ENCODE measurements around the gene ARHGEF18. TPM values are rescaled to one million over a fixed set of nuclear protein-coding genes. Genes with fewer than 3 reads are reported as not detected.

Gene ARHGEF18
- total RNA-seq, 4 donors from 2014 or later, result 24.2 to 43.5 (median 31.2) TPM

DNA sequence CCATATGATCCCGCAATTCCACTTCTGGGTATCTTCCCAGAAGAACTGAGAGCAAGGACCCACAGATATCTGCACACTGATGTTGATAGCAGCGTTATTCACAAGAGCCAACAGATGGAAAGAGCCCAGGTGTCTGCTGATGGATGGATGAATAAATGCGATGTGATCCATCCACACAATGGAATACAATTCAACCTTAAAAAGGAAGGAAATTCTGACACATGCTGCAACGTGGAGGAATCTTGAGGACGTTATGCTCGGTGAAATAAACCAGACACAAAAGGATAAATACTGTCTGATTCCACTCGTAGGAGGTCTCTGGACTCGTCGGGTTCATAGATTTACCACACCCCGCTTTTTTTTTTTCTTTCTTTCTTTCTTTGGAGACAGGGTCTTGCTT, 21.8 kb downstream of the ARHGEF18 start:
- TF ChIP-seq EP300 (IDR thresholded peaks at IDR 0.05) (no peak), POLR2A (IDR thresholded peaks at IDR 0.05) (no peak), POLR2AphosphoS5 (IDR thresholded peaks at IDR 0.05) (no peak)
- TF ChIP-seq, protein P1, sequence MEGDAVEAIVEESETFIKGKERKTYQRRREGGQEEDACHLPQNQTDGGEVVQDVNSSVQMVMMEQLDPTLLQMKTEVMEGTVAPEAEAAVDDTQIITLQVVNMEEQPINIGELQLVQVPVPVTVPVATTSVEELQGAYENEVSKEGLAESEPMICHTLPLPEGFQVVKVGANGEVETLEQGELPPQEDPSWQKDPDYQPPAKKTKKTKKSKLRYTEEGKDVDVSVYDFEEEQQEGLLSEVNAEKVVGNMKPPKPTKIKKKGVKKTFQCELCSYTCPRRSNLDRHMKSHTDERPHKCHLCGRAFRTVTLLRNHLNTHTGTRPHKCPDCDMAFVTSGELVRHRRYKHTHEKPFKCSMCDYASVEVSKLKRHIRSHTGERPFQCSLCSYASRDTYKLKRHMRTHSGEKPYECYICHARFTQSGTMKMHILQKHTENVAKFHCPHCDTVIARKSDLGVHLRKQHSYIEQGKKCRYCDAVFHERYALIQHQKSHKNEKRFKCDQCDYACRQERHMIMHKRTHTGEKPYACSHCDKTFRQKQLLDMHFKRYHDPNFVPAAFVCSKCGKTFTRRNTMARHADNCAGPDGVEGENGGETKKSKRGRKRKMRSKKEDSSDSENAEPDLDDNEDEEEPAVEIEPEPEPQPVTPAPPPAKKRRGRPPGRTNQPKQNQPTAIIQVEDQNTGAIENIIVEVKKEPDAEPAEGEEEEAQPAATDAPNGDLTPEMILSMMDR (IDR thresholded peaks at IDR 0.05), result no peak
- no peak for DNase-seq (ENCODE audit: low spot score in 2 of 2)
- WGBS, result 73% methylated on average over 10 of the region's 10 CpGs
- no peaks in the 10 kb centered on the region for H3K36me3 ChIP-seq
- no peaks in the 10 kb centered on the region for H3K9me3 ChIP-seq
- H3K4me1 ChIP-seq, result no peaks in the 10 kb centered on the region
- no peaks in the 10 kb centered on the region for H3K27me3 ChIP-seq
- H3K4me3 ChIP-seq, result no peak overlapping the region
- no peak overlapping the region for H3K27ac ChIP-seq

DNA sequence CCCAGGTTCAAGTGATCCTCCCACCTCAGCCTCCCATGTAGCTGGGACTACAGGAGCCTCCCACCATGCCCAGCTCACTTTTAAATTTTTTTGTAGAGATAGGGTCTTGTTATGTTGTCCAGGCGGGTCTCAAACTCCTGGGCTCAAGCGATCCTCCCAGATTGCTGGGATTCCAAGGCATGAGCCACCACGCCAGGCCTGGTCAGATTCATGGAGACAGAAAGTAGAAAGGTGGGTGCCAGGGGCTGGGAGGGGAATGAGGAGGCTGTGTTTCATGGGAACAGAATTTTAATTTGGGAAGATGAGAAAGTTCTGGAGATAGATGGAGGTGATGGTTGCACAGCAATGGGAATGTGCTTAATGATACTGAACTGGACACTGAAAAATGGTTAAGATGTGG, 22.3 kb downstream of the ARHGEF18 start:
- no peaks in the 10 kb centered on the region for H3K4me1 ChIP-seq
- H3K27ac ChIP-seq, result no peak overlapping the region
- H3K9me3 ChIP-seq, result no peaks in the 10 kb centered on the region
- TF ChIP-seq EP300 (IDR thresholded peaks at IDR 0.05) (no peak), POLR2A (IDR thresholded peaks at IDR 0.05) (no peak), POLR2AphosphoS5 (IDR thresholded peaks at IDR 0.05) (no peak)
- TF ChIP-seq, protein P1 (IDR thresholded peaks at IDR 0.05), result no peak
- no peak for DNase-seq (ENCODE audit: low spot score in 2 of 2)
- WGBS, result 91% methylated on average over 3 of the region's 3 CpGs
- no peak overlapping the region for H3K4me3 ChIP-seq
- H3K27me3 ChIP-seq, result no peaks in the 10 kb centered on the region
- H3K36me3 ChIP-seq, result no peaks in the 10 kb centered on the region

- Histone ChIP-seq H3K4me1 (no peaks in the 10 kb centered on the region), H3K27ac (no peak overlapping the region), H3K9me3 (no peaks in the 10 kb centered on the region), H3K27me3 (no peaks in the 10 kb centered on the region), H3K4me3 (no peak overlapping the region), H3K36me3 (no peaks in the 10 kb centered on the region)
- TF ChIP-seq EP300 (IDR thresholded peaks at IDR 0.05) (no peak), POLR2AphosphoS5 (IDR thresholded peaks at IDR 0.05) (no peak), POLR2A (IDR thresholded peaks at IDR 0.05) (no peak)
- TF ChIP-seq, protein P1 (IDR thresholded peaks at IDR 0.05), result no peak
- WGBS, result 91% methylated on average over 5 of the region's 11 CpGs
- DNase-seq (ENCODE audit: low spot score in 2 of 2), result no peak
These were observed 24.1 kb downstream of the ARHGEF18 start for GRCh38 chr19:7372810-7373209.

- Histone ChIP-seq H3K4me1 (no peaks in the 10 kb centered on the region), H3K4me3 (no peak overlapping the region), H3K27ac (no peak overlapping the region), H3K9me3 (no peaks in the 10 kb centered on the region), H3K27me3 (no peaks in the 10 kb centered on the region), H3K36me3 (no peaks in the 10 kb centered on the region)
- DNase-seq (ENCODE audit: low spot score in 2 of 2), result no peak
- TF ChIP-seq POLR2A (IDR thresholded peaks at IDR 0.05) (no peak), POLR2AphosphoS5 (IDR thresholded peaks at IDR 0.05) (no peak), EP300 (IDR thresholded peaks at IDR 0.05) (no peak)
- TF ChIP-seq, protein P1 (IDR thresholded peaks at IDR 0.05), result no peak
- WGBS, result 88% methylated on average over 6 of the region's 6 CpGs
These were observed 25.1 kb downstream of the ARHGEF18 start for GRCh38 chr19:7373862-7374261.

GRCh38 chr19:7376151-7376852, 27.6 kb downstream of the ARHGEF18 start:
- Histone ChIP-seq H3K4me1 (peaks cover 3% of the 10 kb centered on the region), H3K9me3 (no peaks in the 10 kb centered on the region), H3K4me3 (no peak overlapping the region), H3K27me3 (no peaks in the 10 kb centered on the region), H3K36me3 (no peaks in the 10 kb centered on the region), H3K27ac (no peak overlapping the region)
- WGBS, result 97% methylated on average over 4 of the region's 6 CpGs
- TF ChIP-seq POLR2A (IDR thresholded peaks at IDR 0.05) (no peak), EP300 (IDR thresholded peaks at IDR 0.05) (no peak), POLR2AphosphoS5 (IDR thresholded peaks at IDR 0.05) (no peak)
- TF ChIP-seq, protein P1 (IDR thresholded peaks at IDR 0.05), result no peak
- DNase-seq (ENCODE audit: low spot score in 2 of 2), result no peak
